OCI-LY7 (cell line): ENCODE data around the gene ASB18. TPM values are rescaled to one million over a fixed set of nuclear protein-coding genes. Genes with fewer than 3 reads are reported as not detected.

Experiments used
- BruUV-seq: library from RNA; stranded (reverse); fragments of 400-500 nt; replicated peaks from 2 replicates; lab custom pipeline; 2021; lab: Mats Ljungman, UMichigan
- CTCF ChIA-PET: fragments of 300-600 bp; sonication (Branson Sonifier 250); formaldehyde crosslinking; loops from one replicate; lab custom pipeline; 2022; ENCODE audit warnings: antibody characterized with exemption; ENCODE audit not compliant: unreplicated experiment; lab: Charles Lee
- POLR2A ChIA-PET: fragments of 300-600 bp; sonication (Branson Sonifier 250); formaldehyde crosslinking; loops from one replicate; lab custom pipeline; 2022; ENCODE audit warnings: antibody characterized with exemption; lab: Charles Lee
- DNase-seq: peaks from one replicate; pipeline ENCODE4 v3.0.0-alpha.2; 2015; ENCODE audit warnings: low spot score
- H2AFZ ChIP-seq: fragments of 200-600 bp; sonication (generic), shearing (Covaris generic); 2 replicates; pipeline ENCODE4 v1.6.1; 2014; ENCODE audit warnings: mild to moderate bottlenecking, antibody characterized with exemption, low read length, moderate library complexity
- H3K27ac ChIP-seq: fragments of 200-600 bp; sonication (generic); 2 replicates; pipeline ENCODE4 v1.5.1; 2014; ENCODE audit warnings: mixed run types, low read depth, mild to moderate bottlenecking, moderate library complexity, low read length, inconsistent platforms; ENCODE audit not compliant: poor library complexity, severe bottlenecking
- H3K36me3 ChIP-seq: fragments of 200-600 bp; sonication (generic); 2 replicates; pipeline ENCODE4 v1.6.1; 2014; ENCODE audit warnings: mild to moderate bottlenecking, antibody characterized with exemption, low read length, moderate library complexity, mixed read lengths; ENCODE audit not compliant: insufficient read depth
- H3K4me1 ChIP-seq: fragments of 200-600 bp; sonication (generic); 2 replicates; pipeline ENCODE4 v1.5.1; 2014; ENCODE audit warnings: mild to moderate bottlenecking, low read length; ENCODE audit not compliant: insufficient read depth, poor library complexity, severe bottlenecking
- H3K4me2 ChIP-seq: fragments of 200-600 bp; sonication (generic); 2 replicates; pipeline ENCODE4 v1.6.1; 2014; ENCODE audit warnings: mild to moderate bottlenecking, low read length
- H3K4me3 ChIP-seq: fragments of 200-600 bp; sonication (generic); 2 replicates; pipeline ENCODE4 v1.5.1; 2014; ENCODE audit warnings: mild to moderate bottlenecking, low read depth, low read length; ENCODE audit not compliant: poor library complexity, severe bottlenecking
- H3K79me2 ChIP-seq: fragments of 200-600 bp; sonication (generic); 2 replicates; pipeline ENCODE4 v1.6.1; 2016; ENCODE audit warnings: low read depth, mild to moderate bottlenecking, low read length, moderate library complexity, mixed read lengths; ENCODE audit not compliant: insufficient read depth
- H3K9me2 ChIP-seq: fragments of 200-600 bp; sonication (generic); 2 replicates; pipeline ENCODE4 v1.6.1; 2016; ENCODE audit warnings: mild to moderate bottlenecking, low read length, mixed read lengths; ENCODE audit not compliant: insufficient read depth
- H3K9me3 ChIP-seq: fragments of 200-600 bp; sonication (generic); 2 replicates; pipeline ENCODE4 v1.6.1; 2014; ENCODE audit warnings: mild to moderate bottlenecking, mixed run types, low read length, mixed read lengths
- H4K20me1 ChIP-seq: fragments of 200-600 bp; sonication (generic); 2 replicates; pipeline ENCODE4 v1.6.1; 2014; ENCODE audit warnings: mild to moderate bottlenecking, antibody characterized with exemption, low read length, moderate library complexity, mixed read lengths; ENCODE audit not compliant: insufficient read depth
- EZH2phosphoT487 ChIP-seq: fragments of 200-600 bp; sonication (generic); IDR thresholded peaks from 2 replicates; pipeline ENCODE4 v1.6.1; 2018; ENCODE audit warnings: low read depth, borderline replicate concordance, mild to moderate bottlenecking, mixed run types, antibody characterized with exemption, low read length, moderate library complexity, mixed read lengths
- intact Hi-C: fragments of 100-400 bp; cut with micrococcal nuclease; formaldehyde crosslinking; loops from one replicate; pipeline ENCODE4 v1.10.0; 2022; ENCODE audit not compliant: unreplicated experiment
- total RNA-seq, 2 experiments: library from RNA; depleted of rRNA in 1 of 2; stranded (reverse); fragments of >200 nt in 1 of 2; shearing (Covaris generic) in 1 of 2; gene quantifications; 2 replicates each; pipeline ENCODE4 v1.2.3, GENCODE V29; 2014 to 2022
- TF ChIP-seq, protein P1 (sequence below): fragments of 200-600 bp; sonication (generic); conservative IDR thresholded peaks from 2 replicates; pipeline ENCODE4 v1.5.1; 2014; ENCODE audit warnings: mild to moderate bottlenecking, antibody characterized with exemption, low read length, moderate library complexity, mixed read lengths

Gene ASB18
- total RNA-seq, 2 experiments from 2014 or later: not detected

DNA sequence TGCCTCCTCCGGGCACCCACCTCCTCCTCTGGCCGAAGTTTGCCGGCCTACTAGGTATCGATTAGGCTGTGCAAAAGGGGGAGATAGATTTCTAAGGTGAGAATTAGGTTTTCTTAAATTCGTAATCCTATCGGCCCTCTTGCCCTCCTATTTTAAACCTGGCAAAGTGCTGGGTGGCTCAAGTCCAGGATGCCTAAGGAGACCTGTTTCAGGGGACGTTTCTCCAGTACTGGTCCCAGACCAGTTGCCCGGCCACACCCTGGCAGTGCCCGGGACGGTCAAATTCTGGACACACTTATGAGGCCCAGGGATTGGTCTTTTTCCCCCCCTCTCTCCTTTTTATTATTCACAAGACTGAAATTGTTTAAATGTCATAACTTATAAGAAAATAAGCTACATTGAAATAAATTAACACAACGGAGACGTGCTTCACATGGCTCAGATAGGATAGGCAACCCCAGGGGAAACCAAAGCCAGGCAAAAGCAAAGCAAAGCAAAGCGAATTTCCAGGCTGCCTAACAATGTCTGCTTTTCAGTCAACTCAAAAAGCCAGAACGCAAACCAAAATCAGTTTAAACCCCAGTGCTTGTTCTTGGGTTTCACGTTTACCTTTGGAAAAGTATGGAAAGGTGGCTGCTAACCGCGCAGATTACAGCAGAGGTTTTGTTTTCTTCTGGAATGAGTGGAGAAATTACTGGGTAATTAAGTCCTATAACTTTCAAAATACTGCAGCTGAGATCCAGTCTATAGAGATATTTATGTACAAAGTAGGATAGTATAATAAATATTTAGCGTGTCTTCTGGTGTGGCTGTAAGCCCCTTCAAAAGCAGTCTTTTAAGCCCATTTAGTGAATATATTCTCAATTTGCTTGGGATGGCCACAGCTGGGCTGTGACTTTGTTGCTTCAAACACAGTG lies 99.0 kb downstream of the ASB18 start:
- TF ChIP-seq EZH2phosphoT487: no peak
- TF ChIP-seq, protein P1, sequence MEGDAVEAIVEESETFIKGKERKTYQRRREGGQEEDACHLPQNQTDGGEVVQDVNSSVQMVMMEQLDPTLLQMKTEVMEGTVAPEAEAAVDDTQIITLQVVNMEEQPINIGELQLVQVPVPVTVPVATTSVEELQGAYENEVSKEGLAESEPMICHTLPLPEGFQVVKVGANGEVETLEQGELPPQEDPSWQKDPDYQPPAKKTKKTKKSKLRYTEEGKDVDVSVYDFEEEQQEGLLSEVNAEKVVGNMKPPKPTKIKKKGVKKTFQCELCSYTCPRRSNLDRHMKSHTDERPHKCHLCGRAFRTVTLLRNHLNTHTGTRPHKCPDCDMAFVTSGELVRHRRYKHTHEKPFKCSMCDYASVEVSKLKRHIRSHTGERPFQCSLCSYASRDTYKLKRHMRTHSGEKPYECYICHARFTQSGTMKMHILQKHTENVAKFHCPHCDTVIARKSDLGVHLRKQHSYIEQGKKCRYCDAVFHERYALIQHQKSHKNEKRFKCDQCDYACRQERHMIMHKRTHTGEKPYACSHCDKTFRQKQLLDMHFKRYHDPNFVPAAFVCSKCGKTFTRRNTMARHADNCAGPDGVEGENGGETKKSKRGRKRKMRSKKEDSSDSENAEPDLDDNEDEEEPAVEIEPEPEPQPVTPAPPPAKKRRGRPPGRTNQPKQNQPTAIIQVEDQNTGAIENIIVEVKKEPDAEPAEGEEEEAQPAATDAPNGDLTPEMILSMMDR: no peak
- no peaks in the 10 kb centered on the region for H3K9me3 ChIP-seq
- H2AFZ ChIP-seq: no peak overlapping the region
- H3K4me3 ChIP-seq: no peak overlapping the region
- H3K4me2 ChIP-seq: no peak overlapping the region
- H3K4me1 ChIP-seq: no peaks in the 10 kb centered on the region
- no TSS peak for BruUV-seq
- no peaks in the 10 kb centered on the region for H3K79me2 ChIP-seq
- ChIA-PET POLR2A (no interaction called here), CTCF (no interaction called here)
- H4K20me1 ChIP-seq: no peaks in the 10 kb centered on the region
- H3K36me3 ChIP-seq: no peaks in the 10 kb centered on the region
- intact Hi-C loops: no loop called here
- no peak overlapping the region for H3K27ac ChIP-seq
- DNase-seq: no peak
- no peaks in the 10 kb centered on the region for H3K9me2 ChIP-seq

DNA sequence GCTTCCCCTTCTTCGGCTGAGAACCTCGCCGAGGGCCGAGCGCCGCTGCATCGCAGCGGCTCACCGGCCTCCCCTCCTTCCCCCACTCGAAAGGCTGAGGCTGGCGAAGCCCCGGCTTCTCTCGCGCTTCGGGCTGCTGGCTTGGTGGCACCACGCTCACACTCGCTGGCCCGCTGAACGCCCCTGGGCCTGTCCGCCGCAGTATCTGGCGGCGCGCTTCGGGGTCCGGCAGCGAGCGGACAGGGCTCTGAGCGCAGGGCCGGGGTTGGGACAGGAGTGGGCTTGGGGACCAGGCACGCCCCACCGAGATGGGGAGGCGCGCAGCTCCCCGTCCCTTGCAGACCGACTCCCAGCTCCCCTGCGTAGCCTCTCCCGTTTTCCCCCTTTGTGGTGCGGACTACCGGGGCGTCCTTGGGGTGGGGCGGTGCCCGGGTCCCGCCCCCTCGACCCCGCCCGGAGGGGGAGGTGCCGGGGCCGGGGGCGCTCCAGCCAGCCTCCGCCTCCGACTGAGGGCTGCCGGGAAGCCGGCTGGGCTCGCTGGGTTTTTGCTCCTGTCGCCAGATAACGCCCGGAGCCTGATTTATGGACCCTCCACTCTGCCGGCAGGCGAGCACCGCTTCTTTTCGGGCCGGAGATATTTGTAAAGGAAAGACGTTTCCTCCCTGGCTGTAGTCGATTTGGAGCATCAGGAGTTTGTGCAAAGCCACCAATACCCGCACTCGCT lies 99.8 kb downstream of the ASB18 start:
- BruUV-seq: no TSS peak
- TF ChIP-seq EZH2phosphoT487: no peak
- TF ChIP-seq, protein P1: no peak
- intact Hi-C loops: no loop called here
- no peak for DNase-seq
- H3K9me2 ChIP-seq: no peaks in the 10 kb centered on the region
- H2AFZ ChIP-seq: no peak overlapping the region
- no peaks in the 10 kb centered on the region for H3K36me3 ChIP-seq
- ChIA-PET CTCF (no interaction called here), POLR2A (no interaction called here)
- H3K27ac ChIP-seq: no peak overlapping the region
- no peak overlapping the region for H3K4me2 ChIP-seq
- no peaks in the 10 kb centered on the region for H4K20me1 ChIP-seq
- no peak overlapping the region for H3K4me3 ChIP-seq
- H3K4me1 ChIP-seq: no peaks in the 10 kb centered on the region
- no peaks in the 10 kb centered on the region for H3K9me3 ChIP-seq
- H3K79me2 ChIP-seq: no peaks in the 10 kb centered on the region
